PC-9 (cell line): ENCODE results near the gene SLC51A.

Experiments
- CTCF ChIP-seq: fragments of 200-600 bp; sonication (generic); conservative IDR thresholded peaks from 2 replicates; pipeline ENCODE4 v1.6.1; 2017; ENCODE audit warnings: mixed run types, antibody characterized with exemption, mild to moderate bottlenecking, moderate library complexity
- EZH2 ChIP-seq: fragments of 200-600 bp; sonication (generic); IDR thresholded peaks from 2 replicates; pipeline ENCODE4 v1.8.0; 2017; ENCODE audit warnings: antibody characterized with exemption, low read depth

- TF ChIP-seq CTCF: no peak
- no peak for TF ChIP-seq EZH2
Measured at GRCh38 chr3:196203846-196204245, 12.5 kb upstream of the SLC51A start.
